Activated T-cell treated with anti-CD3 and anti-CD28 coated beads, Interleukin-2, amount 50 U/mL, for 24 hours (primary cell): ENCODE results near the gene TXNDC8.

Source experiments
- DNase-seq: peaks from one replicate; pipeline ENCODE4 v3.0.0-alpha.2; 2020
- H3K27ac Mint-ChIP-seq: 2 replicates; pipeline ENCODE4 v1.8.0; 2020; ENCODE audit warnings: mild to moderate bottlenecking, mixed read lengths
- H3K27me3 Mint-ChIP-seq: 2 replicates; pipeline ENCODE4 v1.8.0; 2020; ENCODE audit warnings: mixed read lengths
- H3K36me3 Mint-ChIP-seq: 2 replicates; pipeline ENCODE4 v1.8.0; 2020; ENCODE audit warnings: low read depth, mixed read lengths
- H3K4me1 Mint-ChIP-seq: 2 replicates; pipeline ENCODE4 v1.8.0; 2020; ENCODE audit warnings: low read depth, mixed read lengths
- H3K4me3 Mint-ChIP-seq: 2 replicates; pipeline ENCODE4 v1.8.0; 2020; ENCODE audit warnings: mild to moderate bottlenecking, moderate library complexity, mixed read lengths
- H3K9me3 Mint-ChIP-seq: 2 replicates; pipeline ENCODE4 v1.8.0; 2020; ENCODE audit warnings: mixed read lengths

TXNDC8 gene

GRCh38 chr9:110338143-110338542 is 480 bp upstream of the TXNDC8 start:
- H3K27me3 Mint-ChIP-seq: peaks cover 8% of the 10 kb centered on the region
- no peaks in the 10 kb centered on the region for H3K4me1 Mint-ChIP-seq
- H3K27ac Mint-ChIP-seq: no peak overlapping the region
- no peaks in the 10 kb centered on the region for H3K36me3 Mint-ChIP-seq
- no peak for DNase-seq
- no peaks in the 10 kb centered on the region for H3K9me3 Mint-ChIP-seq
- H3K4me3 Mint-ChIP-seq: no peak overlapping the region

GRCh38 chr9:110336363-110336762 is 1.3 kb downstream of the TXNDC8 start:
- Mint-ChIP-seq H3K4me1 (no peaks in the 10 kb centered on the region), H3K36me3 (no peaks in the 10 kb centered on the region), H3K27me3 (peaks cover 12% of the 10 kb centered on the region), H3K9me3 (no peaks in the 10 kb centered on the region), H3K27ac (no peak overlapping the region), H3K4me3 (no peak overlapping the region)
- DNase-seq: no peak

GRCh38 chr9:110334871-110335270 is 2.8 kb downstream of the TXNDC8 start:
- Mint-ChIP-seq H3K27ac (no peak overlapping the region), H3K36me3 (no peaks in the 10 kb centered on the region), H3K4me1 (no peaks in the 10 kb centered on the region), H3K4me3 (no peak overlapping the region), H3K9me3 (no peaks in the 10 kb centered on the region), H3K27me3 (peaks cover 12% of the 10 kb centered on the region)
- no peak for DNase-seq

- Mint-ChIP-seq H3K4me1 (no peaks in the 10 kb centered on the region), H3K27me3 (peaks cover 12% of the 10 kb centered on the region), H3K4me3 (no peak overlapping the region), H3K9me3 (no peaks in the 10 kb centered on the region), H3K27ac (no peak overlapping the region), H3K36me3 (no peaks in the 10 kb centered on the region)
- no peak for DNase-seq
Measured at GRCh38 chr9:110334183-110334582, 3.5 kb downstream of the TXNDC8 start.

GRCh38 chr9:110332766-110333165 is 4.9 kb downstream of the TXNDC8 start:
- H3K36me3 Mint-ChIP-seq: no peaks in the 10 kb centered on the region
- no peak for DNase-seq
- H3K27ac Mint-ChIP-seq: no peak overlapping the region
- H3K9me3 Mint-ChIP-seq: no peaks in the 10 kb centered on the region
- no peak overlapping the region for H3K4me3 Mint-ChIP-seq
- no peaks in the 10 kb centered on the region for H3K4me1 Mint-ChIP-seq
- H3K27me3 Mint-ChIP-seq: peaks cover 12% of the 10 kb centered on the region

- no peak overlapping the region for H3K27ac Mint-ChIP-seq
Measured at GRCh38 chr9:110330484-110331105, 7.1 kb downstream of the TXNDC8 start.

GRCh38 chr9:110329639-110330230 is 7.9 kb downstream of the TXNDC8 start:
- no peaks in the 10 kb centered on the region for H3K9me3 Mint-ChIP-seq
- H3K4me3 Mint-ChIP-seq: no peak overlapping the region
- H3K27ac Mint-ChIP-seq: no peak overlapping the region
- no peaks in the 10 kb centered on the region for H3K36me3 Mint-ChIP-seq
- no peak for DNase-seq
- H3K27me3 Mint-ChIP-seq: peaks cover 5% of the 10 kb centered on the region
- H3K4me1 Mint-ChIP-seq: no peaks in the 10 kb centered on the region

More at GRCh38 chr9:110330484-110331105, 7.1 kb downstream of the TXNDC8 start:
- peaks cover 5% of the 10 kb centered on the region for H3K27me3 Mint-ChIP-seq
- H3K9me3 Mint-ChIP-seq: no peaks in the 10 kb centered on the region
- no peak overlapping the region for H3K4me3 Mint-ChIP-seq
- no peak for DNase-seq
- H3K4me1 Mint-ChIP-seq: no peaks in the 10 kb centered on the region
- no peaks in the 10 kb centered on the region for H3K36me3 Mint-ChIP-seq

- no peaks in the 10 kb centered on the region for H3K9me3 Mint-ChIP-seq
- H3K27ac Mint-ChIP-seq: no peak overlapping the region
- H3K4me3 Mint-ChIP-seq: no peak overlapping the region
- H3K4me1 Mint-ChIP-seq: no peaks in the 10 kb centered on the region
- no peaks in the 10 kb centered on the region for H3K36me3 Mint-ChIP-seq
- peaks cover 5% of the 10 kb centered on the region for H3K27me3 Mint-ChIP-seq
- DNase-seq: no peak
Measured at GRCh38 chr9:110328763-110329162, 8.9 kb downstream of the TXNDC8 start.

- Mint-ChIP-seq H3K9me3 (no peaks in the 10 kb centered on the region), H3K27ac (no peak overlapping the region), H3K27me3 (no peaks in the 10 kb centered on the region), H3K4me3 (no peak overlapping the region), H3K36me3 (no peaks in the 10 kb centered on the region), H3K4me1 (no peaks in the 10 kb centered on the region)
- DNase-seq: no peak
Measured at GRCh38 chr9:110327716-110328115, 9.9 kb downstream of the TXNDC8 start.

- H3K4me3 Mint-ChIP-seq: no peak overlapping the region
- DNase-seq: no peak
- H3K27me3 Mint-ChIP-seq: peaks cover 6% of the 10 kb centered on the region
- no peaks in the 10 kb centered on the region for H3K9me3 Mint-ChIP-seq
- H3K36me3 Mint-ChIP-seq: no peaks in the 10 kb centered on the region
- no peak overlapping the region for H3K27ac Mint-ChIP-seq
- H3K4me1 Mint-ChIP-seq: no peaks in the 10 kb centered on the region
Measured at GRCh38 chr9:110323818-110324217, 13.8 kb downstream of the TXNDC8 start.

- H3K4me1 Mint-ChIP-seq: peaks cover 8% of the 10 kb centered on the region
- H3K9me3 Mint-ChIP-seq: no peaks in the 10 kb centered on the region
- DNase-seq: no peak
- peaks cover 6% of the 10 kb centered on the region for H3K27me3 Mint-ChIP-seq
- H3K27ac Mint-ChIP-seq: no peak overlapping the region
- H3K4me3 Mint-ChIP-seq: no peak overlapping the region
- no peaks in the 10 kb centered on the region for H3K36me3 Mint-ChIP-seq
Measured at GRCh38 chr9:110320651-110321445, 16.8 kb downstream of the TXNDC8 start.

GRCh38 chr9:110319781-110320492 is 17.7 kb downstream of the TXNDC8 start:
- H3K27ac Mint-ChIP-seq: no peak overlapping the region
- H3K27me3 Mint-ChIP-seq: peaks cover 6% of the 10 kb centered on the region
- no peaks in the 10 kb centered on the region for H3K36me3 Mint-ChIP-seq
- no peak overlapping the region for H3K4me3 Mint-ChIP-seq
- H3K4me1 Mint-ChIP-seq: peaks cover 8% of the 10 kb centered on the region
- no peak for DNase-seq
- H3K9me3 Mint-ChIP-seq: no peaks in the 10 kb centered on the region

GRCh38 chr9:110317911-110318310 is 19.8 kb downstream of the TXNDC8 start:
- H3K36me3 Mint-ChIP-seq: no peaks in the 10 kb centered on the region
- no peaks in the 10 kb centered on the region for H3K9me3 Mint-ChIP-seq
- H3K4me1 Mint-ChIP-seq: peaks cover 8% of the 10 kb centered on the region
- H3K27ac Mint-ChIP-seq: no peak overlapping the region
- DNase-seq: no peak
- H3K27me3 Mint-ChIP-seq: peaks cover 6% of the 10 kb centered on the region
- no peak overlapping the region for H3K4me3 Mint-ChIP-seq

GRCh38 chr9:110316261-110317075 is 21.2 kb downstream of the TXNDC8 start:
- H3K4me3 Mint-ChIP-seq: peak overlapping the region; percentile 32
- peaks cover 8% of the 10 kb centered on the region for H3K4me1 Mint-ChIP-seq
- no peak overlapping the region for H3K27ac Mint-ChIP-seq

More at GRCh38 chr9:110316261-110317075, 21.2 kb downstream of the TXNDC8 start:
- H3K27me3 Mint-ChIP-seq: peaks cover 3% of the 10 kb centered on the region
- no peaks in the 10 kb centered on the region for H3K36me3 Mint-ChIP-seq
- H3K9me3 Mint-ChIP-seq: peaks cover 5% of the 10 kb centered on the region
- no peak for DNase-seq
